HG03039 (cell line): ENCODE data around the gene RASSF8.

Experiments used
- ATAC-seq: cut with Tn5 transposase; IDR thresholded peaks from one replicate; pipeline ENCODE4 v1.9.1; 2021; ENCODE audit warnings: mild to moderate bottlenecking, moderate library complexity; ENCODE audit not compliant: unreplicated experiment

Gene RASSF8

GRCh38 chr12:26122681-26123481 is 164.4 kb downstream of the RASSF8 start:
- no peak for ATAC-seq

GRCh38 chr12:26123482-26123980 is 165.0 kb downstream of the RASSF8 start:
- no peak for ATAC-seq

GRCh38 chr12:26124446-26125399 is 166.2 kb downstream of the RASSF8 start, which contains the start of gene BHLHE41:
Gene BHLHE41, minus strand, starts transcription at chr12:26125037. Its CDS starts 258 bp downstream, at chr12:26124779.
- no peak for ATAC-seq

- no peak for ATAC-seq
Observed at GRCh38 chr12:26125400-26126339, 167.2 kb downstream of the RASSF8 start.

- ATAC-seq = no peak
Observed at GRCh38 chr12:26126340-26127284, 168.1 kb downstream of the RASSF8 start.

- ATAC-seq = no peak
Observed at GRCh38 chr12:26127404-26127803, 168.9 kb downstream of the RASSF8 start.

GRCh38 chr12:26128168-26128567 is 169.7 kb downstream of the RASSF8 start:
- no peak for ATAC-seq
